ENCODE data around the gene LRRTM4. TPM values are rescaled to one million over a fixed set of nuclear protein-coding genes. Genes with fewer than 3 reads are reported as not detected.

Gene LRRTM4
- total RNA-seq, 1 experiment from 2014 or later = 12.0 TPM

DNA sequence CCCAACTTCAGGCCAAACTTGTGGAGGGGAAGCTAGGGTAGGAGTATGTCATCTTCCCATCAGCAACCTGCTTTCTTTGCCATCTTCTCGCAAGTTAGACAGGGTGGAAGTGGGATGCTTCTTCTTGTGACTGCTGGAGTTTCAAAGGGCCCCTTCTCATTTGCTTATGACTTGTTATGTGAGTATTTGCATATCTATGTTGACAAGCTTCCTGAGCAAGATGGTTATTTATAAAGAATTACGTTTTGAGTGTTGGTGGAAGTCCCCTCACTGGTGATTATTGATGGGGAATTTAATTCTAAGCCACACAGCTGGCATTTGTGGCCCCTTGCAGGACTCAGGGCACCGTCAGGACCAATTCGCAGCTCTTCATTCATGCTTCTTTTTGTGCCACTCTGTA, 791.0 kb downstream of the LRRTM4 start:
- Histone ChIP-seq H3K27me3 (ENCODE audit: insufficient read depth, low read length) (no peaks in the 10 kb centered on the region), H2BK15ac (ENCODE audit: low read depth, low read length) (no peak overlapping the region), H3K4me2 (ENCODE audit: insufficient read depth, insufficient read length, low read length) (no peak overlapping the region), H3K79me2 (ENCODE audit: insufficient read depth, low read length) (no peaks in the 10 kb centered on the region), H3K18ac (ENCODE audit: insufficient read length, low read depth, low read length) (no peak overlapping the region), H3K4me1 (ENCODE audit: insufficient read depth, low read length) (no peaks in the 10 kb centered on the region; the same call in 1 of the 2 replicates), H3K9me3 (ENCODE audit: control insufficient read depth, low read depth, low read length) (no peaks in the 10 kb centered on the region), H2BK12ac (ENCODE audit: insufficient read length, low read depth, low read length) (no peak overlapping the region), H2BK120ac (ENCODE audit: low read depth, low read length, poor library complexity, severe bottlenecking) (no peak overlapping the region), H4K91ac (ENCODE audit: insufficient read length, low read depth, low read length) (no peak overlapping the region), H2BK20ac (ENCODE audit: low read depth, low read length, poor library complexity, severe bottlenecking) (no peak overlapping the region), H4K8ac (replicated peaks; ENCODE audit: insufficient read length, low read depth, low read length) (no peak overlapping the region), H2AK5ac (ENCODE audit: insufficient read length, low read length) (no peak overlapping the region), H3K23me2 (ENCODE audit: insufficient read length, low read depth, low read length, poor library complexity, severe bottlenecking) (no peaks in the 10 kb centered on the region), H4K20me1 (ENCODE audit: control insufficient read depth, insufficient read depth, insufficient read length) (no peaks in the 10 kb centered on the region), H3T11ph (ENCODE audit: low read length) (no peak overlapping the region), H2BK5ac (ENCODE audit: insufficient read length, low read length) (no peak overlapping the region), H3K23ac (ENCODE audit: insufficient read length, low read depth, low read length) (no peak overlapping the region), H3K79me1 (ENCODE audit: insufficient read depth, low read depth, low read length, poor library complexity, severe bottlenecking) (no peaks in the 10 kb centered on the region), H3K56ac (ENCODE audit: insufficient read length, low read depth, low read length) (no peak overlapping the region), H3K4ac (ENCODE audit: low read depth, low read length) (no peak overlapping the region), H3K14ac (ENCODE audit: insufficient read depth, low read length) (no peak overlapping the region), H3K27ac (ENCODE audit: insufficient read length, low read depth, low read length) (no peak overlapping the region), H2AFZ (ENCODE audit: low read length) (no peak overlapping the region), H4K5ac (ENCODE audit: insufficient read length, low read depth, low read length) (no peak overlapping the region), H3K9ac (ENCODE audit: extremely low read depth, insufficient read length, low read length) (no peak overlapping the region)
- peaks cover 8 to 13% of the 10 kb centered on the region in 2 experiments for H3K9me3 Mint-ChIP-seq
- H3K4me1 Mint-ChIP-seq = peaks cover 2 to 8% of the 10 kb centered on the region in 2 experiments
- peaks cover 3 to 26% (median 11%) of the 10 kb centered on the region in 3 experiments; a peak in 5 of 7 replicates for H3K36me3 Mint-ChIP-seq (ENCODE audit: insufficient read depth in 1 of 3, low read depth in 3 of 3)
- TF ChIP-seq, protein P1, sequence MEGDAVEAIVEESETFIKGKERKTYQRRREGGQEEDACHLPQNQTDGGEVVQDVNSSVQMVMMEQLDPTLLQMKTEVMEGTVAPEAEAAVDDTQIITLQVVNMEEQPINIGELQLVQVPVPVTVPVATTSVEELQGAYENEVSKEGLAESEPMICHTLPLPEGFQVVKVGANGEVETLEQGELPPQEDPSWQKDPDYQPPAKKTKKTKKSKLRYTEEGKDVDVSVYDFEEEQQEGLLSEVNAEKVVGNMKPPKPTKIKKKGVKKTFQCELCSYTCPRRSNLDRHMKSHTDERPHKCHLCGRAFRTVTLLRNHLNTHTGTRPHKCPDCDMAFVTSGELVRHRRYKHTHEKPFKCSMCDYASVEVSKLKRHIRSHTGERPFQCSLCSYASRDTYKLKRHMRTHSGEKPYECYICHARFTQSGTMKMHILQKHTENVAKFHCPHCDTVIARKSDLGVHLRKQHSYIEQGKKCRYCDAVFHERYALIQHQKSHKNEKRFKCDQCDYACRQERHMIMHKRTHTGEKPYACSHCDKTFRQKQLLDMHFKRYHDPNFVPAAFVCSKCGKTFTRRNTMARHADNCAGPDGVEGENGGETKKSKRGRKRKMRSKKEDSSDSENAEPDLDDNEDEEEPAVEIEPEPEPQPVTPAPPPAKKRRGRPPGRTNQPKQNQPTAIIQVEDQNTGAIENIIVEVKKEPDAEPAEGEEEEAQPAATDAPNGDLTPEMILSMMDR (conservative IDR thresholded peaks at IDR 0.05) = no peak
- WGBS (ENCODE audit: extremely low coverage, insufficient read length, low lambda C conversion rate) = no CpG with 5 or more reads among the region's 4 CpGs
- no peak overlapping the region for H3K27ac Mint-ChIP-seq
- no peaks in the 10 kb centered on the region for H3K27me3 Mint-ChIP-seq (ENCODE audit: low read depth)
- DNase-seq = no peak
- H3K4me3 Mint-ChIP-seq = no peak overlapping the region
